T-helper 9 cell (primary cell): ENCODE results near the gene ZNF70.
A peak's percentile ranks its signal among the peaks of the same experiment; 100 is the strongest.

Source experiments
- DNase-seq: peaks from one replicate; pipeline ENCODE4 v3.0.0-alpha.2; 2020

The ZNF70 gene

GRCh38 chr22:23716811-23717801 is 33.8 kb downstream of the ZNF70 start:
- DNase-seq, result peak; percentile 77

- DNase-seq, result no peak
Measured at GRCh38 chr22:23715806-23716375, 35.0 kb downstream of the ZNF70 start.

GRCh38 chr22:23714596-23715578 is 36.0 kb downstream of the ZNF70 start:
- DNase-seq, result no peak

GRCh38 chr22:23713696-23714595 is 37.0 kb downstream of the ZNF70 start:
- no peak for DNase-seq

- no peak for DNase-seq
Measured at GRCh38 chr22:23712256-23712655, 38.7 kb downstream of the ZNF70 start.

- DNase-seq, result no peak
Measured at GRCh38 chr22:23709107-23709506, 41.8 kb downstream of the ZNF70 start.

GRCh38 chr22:23708270-23708669 is 42.6 kb downstream of the ZNF70 start:
- DNase-seq, result no peak

GRCh38 chr22:23705358-23705757 is 45.6 kb downstream of the ZNF70 start:
- no peak for DNase-seq

GRCh38 chr22:23704829-23705228 is 46.1 kb downstream of the ZNF70 start:
- no peak for DNase-seq

- no peak for DNase-seq
Measured at GRCh38 chr22:23704062-23704461, 46.9 kb downstream of the ZNF70 start.

- no peak for DNase-seq
Measured at GRCh38 chr22:23700706-23701105, 50.2 kb downstream of the ZNF70 start.

- DNase-seq, result no peak
Measured at GRCh38 chr22:23698673-23699235, 52.2 kb downstream of the ZNF70 start.

GRCh38 chr22:23698094-23698493 is 52.8 kb downstream of the ZNF70 start:
- no peak for DNase-seq

GRCh38 chr22:23697031-23697970 is 53.6 kb downstream of the ZNF70 start:
- DNase-seq, result no peak

- peak; percentile 63 for DNase-seq
Measured at GRCh38 chr22:23696326-23696851, 54.5 kb downstream of the ZNF70 start.

GRCh38 chr22:23695571-23696325 is 55.2 kb downstream of the ZNF70 start:
- DNase-seq, result no peak

GRCh38 chr22:23695141-23695540 is 55.8 kb downstream of the ZNF70 start:
- DNase-seq, result no peak

- DNase-seq, result no peak
Measured at GRCh38 chr22:23693979-23694680, 56.8 kb downstream of the ZNF70 start.
